Stimulated activated CD4-positive, alpha-beta T cell treated with anti-CD3 and anti-CD28 coated beads, Interleukin-12 subunit alpha, Interleukin-12 subunit beta, amount 100 ng/mL, for 4 hours (primary cell): Measurements from ENCODE around the gene KLRB1.
"Not testable (repeated sequence)": the region's sequence is repeated elsewhere in the genome, so short reads cannot be mapped to it uniquely, and the experiment has no call there.

Experiments
- DNase-seq: peaks from one replicate; pipeline ENCODE4 v3.0.0-alpha.2; 2020

KLRB1 gene

GRCh38 chr12:9607716-9608115, at the start of gene KLRB1:
KLRB1 (minus strand) TSS chr12:9607916; CDS start chr12:9607839, 77 bp downstream.
- DNase-seq, result no peak

- no peak for DNase-seq
Observed at GRCh38 chr12:9651265-9651729, 43.6 kb upstream of the KLRB1 start.

- no peak for DNase-seq
Observed at GRCh38 chr12:9650151-9650576, 42.4 kb upstream of the KLRB1 start.

- DNase-seq, result no peak
Observed at GRCh38 chr12:9649532-9649940, 41.8 kb upstream of the KLRB1 start.

GRCh38 chr12:9648701-9649531, 41.2 kb upstream of the KLRB1 start:
- DNase-seq, result no peak

GRCh38 chr12:9647825-9648700, 40.3 kb upstream of the KLRB1 start:
- peak; percentile 89 for DNase-seq

GRCh38 chr12:9646794-9647781, 39.4 kb upstream of the KLRB1 start:
- DNase-seq, result no peak

- not testable (repeated sequence) for DNase-seq
Observed at GRCh38 chr12:9644985-9645551, 37.4 kb upstream of the KLRB1 start.

GRCh38 chr12:9643266-9643660, 35.5 kb upstream of the KLRB1 start:
- no peak for DNase-seq

- no peak for DNase-seq
Observed at GRCh38 chr12:9642606-9643265, 35.0 kb upstream of the KLRB1 start.

- DNase-seq, result no peak
Observed at GRCh38 chr12:9640024-9640423, 32.3 kb upstream of the KLRB1 start.

GRCh38 chr12:9636851-9637206, 29.1 kb upstream of the KLRB1 start:
- no peak for DNase-seq

GRCh38 chr12:9636150-9636850, 28.6 kb upstream of the KLRB1 start:
- no peak for DNase-seq

GRCh38 chr12:9634969-9635754, 27.4 kb upstream of the KLRB1 start:
- DNase-seq, result no peak

GRCh38 chr12:9634177-9634803, 26.6 kb upstream of the KLRB1 start:
- DNase-seq, result peak; percentile 72

- DNase-seq, result no peak
Observed at GRCh38 chr12:9632766-9633165, 25.1 kb upstream of the KLRB1 start.

GRCh38 chr12:9626821-9627220, 19.1 kb upstream of the KLRB1 start:
- DNase-seq, result no peak

GRCh38 chr12:9626291-9626690, 18.6 kb upstream of the KLRB1 start:
- DNase-seq, result no peak

GRCh38 chr12:9625019-9625418, 17.3 kb upstream of the KLRB1 start:
- DNase-seq, result no peak
